PC-3 (cell line): ENCODE measurements around the gene CNPY1. TPM values are rescaled to one million over a fixed set of nuclear protein-coding genes. Genes with fewer than 3 reads are reported as not detected.

Experiments used
- ATAC-seq: fragments of 200-7000 bp; cut with Tn5 transposase; 2 replicates; pipeline ENCODE4 v1.9.1; 2020; ENCODE audit warnings: mild to moderate bottlenecking, moderate library complexity
- BruUV-seq: library from RNA; stranded (reverse); fragments of 400-500 nt; replicated peaks from 2 replicates; lab custom pipeline; 2021; lab: Mats Ljungman, UMichigan
- CTCF ChIA-PET: fragments of 300-600 bp; sonication (Branson Sonifier 250); formaldehyde crosslinking; loops from one replicate; lab custom pipeline; 2022; ENCODE audit warnings: antibody characterized with exemption; lab: Charles Lee
- POLR2A ChIA-PET: fragments of 300-600 bp; sonication (Branson Sonifier 250); formaldehyde crosslinking; loops from one replicate; lab custom pipeline; 2022; ENCODE audit warnings: antibody characterized with exemption; ENCODE audit not compliant: unreplicated experiment; lab: Charles Lee
- DNase-seq: peaks from one replicate; pipeline ENCODE4 v3.0.0-alpha.2; 2015
- H2AFZ ChIP-seq: fragments of 300-600 bp; sonication (generic); 2 replicates; pipeline ENCODE4 v1.6.0; 2016; ENCODE audit warnings: antibody characterized with exemption, low read length
- H3F3A ChIP-seq: fragments of 300-600 bp; sonication (generic); one replicate; pipeline ENCODE4 v1.6.0; 2017; ENCODE audit warnings: antibody characterized with exemption, low read length, control low read depth, mild to moderate bottlenecking; ENCODE audit not compliant: unreplicated experiment
- H3K27ac ChIP-seq: fragments of 300-600 bp; sonication (generic); 2 replicates; pipeline ENCODE4 v1.5.1; 2016; ENCODE audit warnings: mild to moderate bottlenecking, low read length
- H3K27me3 ChIP-seq: fragments of 300-600 bp; sonication (generic); 2 replicates; pipeline ENCODE4 v1.6.1; 2016; ENCODE audit warnings: low read length, mixed read lengths
- H3K36me3 ChIP-seq: fragments of 300-600 bp; sonication (generic); 2 replicates; pipeline ENCODE4 v1.6.1; 2016; ENCODE audit warnings: low read depth, mixed run types, low read length, mixed read lengths
- H3K4me1 ChIP-seq: fragments of 300-600 bp; sonication (generic); 2 replicates; pipeline ENCODE4 v1.5.1; 2016; ENCODE audit warnings: low read length; ENCODE audit not compliant: insufficient read depth
- H3K4me2 ChIP-seq: fragments of 300-600 bp; sonication (generic); 2 replicates; pipeline ENCODE4 v1.6.0; 2016; ENCODE audit warnings: low read length
- H3K4me3 ChIP-seq: fragments of 300-600 bp; sonication (generic); 2 replicates; pipeline ENCODE4 v1.5.1; 2016; ENCODE audit warnings: mild to moderate bottlenecking, low read length, mixed read lengths
- H3K79me2 ChIP-seq: fragments of 300-600 bp; sonication (generic); 2 replicates; pipeline ENCODE4 v1.6.1; 2017; ENCODE audit warnings: low read length, mixed read lengths
- H3K9ac ChIP-seq: fragments of 300-600 bp; sonication (generic); 2 replicates; pipeline ENCODE4 v1.6.0; 2016; ENCODE audit warnings: mild to moderate bottlenecking, low read length
- H3K9me2 ChIP-seq: fragments of 300-600 bp; sonication (generic); replicated peaks from 2 replicates; pipeline ENCODE4 v1.6.1; 2016; ENCODE audit warnings: mixed run types, low read length, mixed read lengths
- H3K9me3 ChIP-seq: fragments of 300-600 bp; sonication (generic); 2 replicates; pipeline ENCODE4 v1.6.1; 2016; ENCODE audit warnings: low read length, mixed read lengths
- H4K20me1 ChIP-seq: fragments of 300-600 bp; sonication (generic); 2 replicates; pipeline ENCODE4 v1.6.1; 2016; ENCODE audit warnings: low read length, mixed read lengths
- EZH2 ChIP-seq: fragments of 300-600 bp; sonication (generic); IDR thresholded peaks from one replicate; pipeline ENCODE4 v1.6.1; 2017; ENCODE audit warnings: antibody characterized with exemption, mild to moderate bottlenecking, low read length; ENCODE audit not compliant: unreplicated experiment
- EZH2phosphoT487 ChIP-seq: fragments of 300-600 bp; sonication (generic); IDR thresholded peaks from 2 replicates; pipeline ENCODE4 v1.6.1; 2018; ENCODE audit warnings: mild to moderate bottlenecking, antibody characterized with exemption, low read length, borderline replicate concordance
- intact Hi-C: fragments of 100-400 bp; cut with micrococcal nuclease; formaldehyde crosslinking; loops from 2 replicates; pipeline ENCODE4 v1.9.0; 2023
- total RNA-seq: library from RNA; depleted of rRNA; stranded (reverse); fragments of >200 nt; gene quantifications from 2 replicates; pipeline ENCODE4 v1.2.3, GENCODE V29; 2014
- TF ChIP-seq, protein P1 (sequence below): fragments of 300-600 bp; sonication (generic); conservative IDR thresholded peaks from 2 replicates; pipeline ENCODE4 v1.5.1; 2017; ENCODE audit warnings: antibody characterized with exemption, low read depth, mild to moderate bottlenecking, low read length

The CNPY1 gene
- total RNA-seq, 1 experiment from 2014 or later: not detected

DNA sequence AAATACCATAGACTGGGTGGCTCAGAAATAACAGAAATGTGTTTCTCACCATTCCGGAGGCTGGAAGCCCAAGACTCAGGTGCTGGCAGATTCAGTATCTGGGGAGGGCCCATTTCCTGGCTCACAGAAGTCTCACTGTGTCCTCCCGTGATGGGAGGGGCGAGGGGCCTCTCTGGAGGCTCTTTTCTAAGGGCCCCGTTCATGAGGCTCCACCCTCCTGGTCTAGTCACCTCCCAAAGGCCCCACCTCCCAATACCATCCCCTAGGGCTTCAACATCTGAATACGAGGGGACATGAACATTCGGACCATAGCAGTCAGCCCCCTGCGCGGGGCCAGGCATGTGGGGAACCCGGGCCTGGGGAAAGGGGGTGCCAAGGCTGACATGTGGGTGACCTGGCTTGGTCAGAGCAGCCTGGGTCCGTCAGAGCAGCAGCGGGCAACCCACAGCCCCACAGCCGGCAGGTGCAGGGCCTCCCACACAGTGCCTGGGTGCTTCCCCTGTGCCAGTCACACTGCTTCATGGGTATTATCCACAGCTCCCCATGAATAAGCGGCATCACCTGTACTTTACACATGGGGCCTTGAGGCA lies 13.3 kb upstream of the CNPY1 start:
- no peak overlapping the region for H2AFZ ChIP-seq
- ATAC-seq: no peak
- H3K4me3 ChIP-seq: no peak overlapping the region
- no peak overlapping the region for H3K4me2 ChIP-seq
- POLR2A ChIA-PET: no interaction called here
- peaks cover 12% of the 10 kb centered on the region for H3K27me3 ChIP-seq
- H3K9me3 ChIP-seq: no peaks in the 10 kb centered on the region
- H3K9ac ChIP-seq: no peak overlapping the region
- no peaks in the 10 kb centered on the region for H3K4me1 ChIP-seq
- H3K79me2 ChIP-seq: no peaks in the 10 kb centered on the region
- H3F3A ChIP-seq: no peaks in the 10 kb centered on the region
- TF ChIP-seq, protein P1, sequence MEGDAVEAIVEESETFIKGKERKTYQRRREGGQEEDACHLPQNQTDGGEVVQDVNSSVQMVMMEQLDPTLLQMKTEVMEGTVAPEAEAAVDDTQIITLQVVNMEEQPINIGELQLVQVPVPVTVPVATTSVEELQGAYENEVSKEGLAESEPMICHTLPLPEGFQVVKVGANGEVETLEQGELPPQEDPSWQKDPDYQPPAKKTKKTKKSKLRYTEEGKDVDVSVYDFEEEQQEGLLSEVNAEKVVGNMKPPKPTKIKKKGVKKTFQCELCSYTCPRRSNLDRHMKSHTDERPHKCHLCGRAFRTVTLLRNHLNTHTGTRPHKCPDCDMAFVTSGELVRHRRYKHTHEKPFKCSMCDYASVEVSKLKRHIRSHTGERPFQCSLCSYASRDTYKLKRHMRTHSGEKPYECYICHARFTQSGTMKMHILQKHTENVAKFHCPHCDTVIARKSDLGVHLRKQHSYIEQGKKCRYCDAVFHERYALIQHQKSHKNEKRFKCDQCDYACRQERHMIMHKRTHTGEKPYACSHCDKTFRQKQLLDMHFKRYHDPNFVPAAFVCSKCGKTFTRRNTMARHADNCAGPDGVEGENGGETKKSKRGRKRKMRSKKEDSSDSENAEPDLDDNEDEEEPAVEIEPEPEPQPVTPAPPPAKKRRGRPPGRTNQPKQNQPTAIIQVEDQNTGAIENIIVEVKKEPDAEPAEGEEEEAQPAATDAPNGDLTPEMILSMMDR: no peak
- TF ChIP-seq EZH2 (no peak), EZH2phosphoT487 (no peak)
- H3K36me3 ChIP-seq: no peaks in the 10 kb centered on the region
- no peak for DNase-seq
- CTCF ChIA-PET: no interaction called here
- BruUV-seq: no TSS peak
- intact Hi-C loops: no loop called here
- no peaks in the 10 kb centered on the region for H4K20me1 ChIP-seq
- H3K9me2 ChIP-seq: no peaks in the 10 kb centered on the region
- no peak overlapping the region for H3K27ac ChIP-seq

DNA sequence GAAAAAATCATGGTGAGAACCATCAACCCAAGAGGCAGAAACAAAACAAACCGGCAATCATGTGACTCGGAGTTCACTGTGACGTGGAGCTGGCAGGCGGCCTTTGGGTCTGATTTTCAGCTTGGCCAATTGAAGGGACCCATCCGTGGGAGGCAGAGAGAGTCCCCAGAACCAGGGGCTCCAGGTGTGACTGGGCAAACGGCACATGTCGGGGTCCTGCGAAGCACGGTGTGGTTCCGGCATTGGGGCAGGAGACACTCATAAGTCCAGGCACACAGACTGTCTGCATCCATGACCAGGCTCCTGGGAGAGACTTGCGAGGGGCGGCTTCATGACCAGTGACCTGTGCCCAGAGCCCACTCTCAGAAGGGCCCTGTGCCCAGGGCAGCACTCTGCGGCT lies 12.6 kb upstream of the CNPY1 start:
- CTCF ChIA-PET: no interaction called here
- no peak overlapping the region for H3K9ac ChIP-seq
- H3K79me2 ChIP-seq: no peaks in the 10 kb centered on the region
- H3K4me3 ChIP-seq: no peak overlapping the region
- no peaks in the 10 kb centered on the region for H4K20me1 ChIP-seq
- no peaks in the 10 kb centered on the region for H3K4me1 ChIP-seq
- peaks cover 6% of the 10 kb centered on the region; the same call in 1 of the 2 replicates for H3K27me3 ChIP-seq
- intact Hi-C loops: no loop called here
- no peaks in the 10 kb centered on the region for H3K9me3 ChIP-seq
- H2AFZ ChIP-seq: no peak overlapping the region
- no peak overlapping the region for H3K27ac ChIP-seq
- POLR2A ChIA-PET: no interaction called here
- H3K9me2 ChIP-seq: no peaks in the 10 kb centered on the region
- H3K4me2 ChIP-seq: no peak overlapping the region
- BruUV-seq: no TSS peak
- ATAC-seq (no peak), DNase-seq (no peak)
- H3F3A ChIP-seq: no peaks in the 10 kb centered on the region
- no peaks in the 10 kb centered on the region for H3K36me3 ChIP-seq
- no peak for TF ChIP-seq EZH2phosphoT487
- no peak for TF ChIP-seq EZH2
- TF ChIP-seq, protein P1: no peak

DNA sequence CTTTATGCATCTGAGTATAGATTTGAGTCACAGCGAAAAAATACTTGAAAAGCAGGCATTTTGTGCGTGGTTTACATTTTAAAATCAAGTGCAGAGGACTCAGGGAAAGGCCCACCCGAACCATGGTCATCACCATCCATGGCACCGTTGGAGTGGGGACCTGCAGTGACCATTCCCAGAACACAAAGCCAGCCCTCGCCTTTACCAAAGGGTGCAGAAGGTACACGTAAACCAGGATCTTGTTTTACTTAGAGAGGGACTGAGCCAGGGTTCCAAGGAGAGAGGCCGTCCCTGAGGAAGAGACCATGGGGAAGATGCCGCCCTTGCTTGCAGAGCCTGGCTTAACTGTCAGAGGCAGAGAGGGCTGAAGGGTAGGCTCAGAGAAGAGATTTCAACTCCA lies 12.0 kb upstream of the CNPY1 start:
- no peak overlapping the region for H2AFZ ChIP-seq
- H4K20me1 ChIP-seq: no peaks in the 10 kb centered on the region
- no peaks in the 10 kb centered on the region for H3K4me1 ChIP-seq
- BruUV-seq: no TSS peak
- CTCF ChIA-PET: no interaction called here
- no peak for ATAC-seq
- H3K9me2 ChIP-seq: no peaks in the 10 kb centered on the region
- no peaks in the 10 kb centered on the region for H3K79me2 ChIP-seq
- H3K4me2 ChIP-seq: no peak overlapping the region
- H3K27ac ChIP-seq: no peak overlapping the region
- no peak overlapping the region for H3K4me3 ChIP-seq
- H3K36me3 ChIP-seq: no peaks in the 10 kb centered on the region
- peaks cover 6% of the 10 kb centered on the region; the same call in 1 of the 2 replicates for H3K27me3 ChIP-seq
- DNase-seq: no peak
- H3F3A ChIP-seq: no peaks in the 10 kb centered on the region
- POLR2A ChIA-PET: no interaction called here
- TF ChIP-seq, protein P1: no peak
- TF ChIP-seq EZH2 (no peak), EZH2phosphoT487 (no peak)
- no peaks in the 10 kb centered on the region for H3K9me3 ChIP-seq
- intact Hi-C loops: no loop called here
- no peak overlapping the region for H3K9ac ChIP-seq
